ENCODE results near the gene COX5A.
"Not testable (repeated sequence)": the region's sequence is repeated elsewhere in the genome, so short reads cannot be mapped to it uniquely, and the experiment has no call there.

COX5A gene

DNA sequence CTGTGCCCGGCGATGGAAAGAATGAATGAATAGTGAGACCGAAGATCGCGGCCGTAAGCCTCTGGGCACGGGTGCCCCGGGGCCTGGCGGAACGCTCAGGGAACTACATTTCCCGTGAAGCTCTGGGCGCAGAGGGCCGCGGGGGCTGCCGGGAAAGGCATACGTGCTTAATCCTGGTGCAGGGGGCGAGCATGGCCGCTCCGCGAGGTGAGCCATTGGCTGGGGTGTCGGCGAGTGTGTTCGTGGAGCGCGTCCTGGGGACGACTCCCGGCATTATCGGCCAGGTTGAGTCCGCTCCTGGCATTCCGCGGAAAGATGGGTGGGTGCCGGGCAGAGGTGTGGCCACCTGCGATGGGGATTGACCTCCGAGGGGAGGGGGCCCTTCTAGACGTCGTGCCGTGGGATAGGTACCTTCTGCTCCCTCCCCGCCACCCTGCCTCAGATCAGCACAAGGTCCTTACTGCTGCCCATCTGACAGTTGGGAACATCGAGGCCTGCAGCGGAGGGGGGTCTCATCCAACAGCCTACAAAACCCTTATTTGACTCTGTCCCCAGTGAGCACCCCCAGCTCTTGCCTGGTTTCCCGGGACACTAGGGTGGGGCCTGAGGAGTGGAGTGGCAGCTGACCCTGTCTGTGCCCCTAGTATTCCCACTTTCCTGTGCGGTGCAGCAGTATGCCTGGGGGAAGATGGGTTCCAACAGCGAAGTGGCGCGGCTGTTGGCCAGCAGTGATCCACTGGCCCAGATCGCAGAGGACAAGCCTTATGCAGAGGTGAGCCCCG lies 47.8 kb downstream of the COX5A start, which contains the start of gene MPI:
TSS of gene MPI (plus strand) at position 160 of the 782 bp plus-strand sequence. CDS start at position 192, 32 bp downstream.
- TF ChIP-seq, protein P1, sequence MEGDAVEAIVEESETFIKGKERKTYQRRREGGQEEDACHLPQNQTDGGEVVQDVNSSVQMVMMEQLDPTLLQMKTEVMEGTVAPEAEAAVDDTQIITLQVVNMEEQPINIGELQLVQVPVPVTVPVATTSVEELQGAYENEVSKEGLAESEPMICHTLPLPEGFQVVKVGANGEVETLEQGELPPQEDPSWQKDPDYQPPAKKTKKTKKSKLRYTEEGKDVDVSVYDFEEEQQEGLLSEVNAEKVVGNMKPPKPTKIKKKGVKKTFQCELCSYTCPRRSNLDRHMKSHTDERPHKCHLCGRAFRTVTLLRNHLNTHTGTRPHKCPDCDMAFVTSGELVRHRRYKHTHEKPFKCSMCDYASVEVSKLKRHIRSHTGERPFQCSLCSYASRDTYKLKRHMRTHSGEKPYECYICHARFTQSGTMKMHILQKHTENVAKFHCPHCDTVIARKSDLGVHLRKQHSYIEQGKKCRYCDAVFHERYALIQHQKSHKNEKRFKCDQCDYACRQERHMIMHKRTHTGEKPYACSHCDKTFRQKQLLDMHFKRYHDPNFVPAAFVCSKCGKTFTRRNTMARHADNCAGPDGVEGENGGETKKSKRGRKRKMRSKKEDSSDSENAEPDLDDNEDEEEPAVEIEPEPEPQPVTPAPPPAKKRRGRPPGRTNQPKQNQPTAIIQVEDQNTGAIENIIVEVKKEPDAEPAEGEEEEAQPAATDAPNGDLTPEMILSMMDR (IDR thresholded peaks at IDR 0.05; ENCODE audit: low read depth, low read length, missing control alignments): no peak
- peak within 1 kb of the TSS; percentile 94 for H3K4me3 ChIP-seq (ENCODE audit: low read depth, low read length)
- in situ Hi-C loops (cut with HindIII; ENCODE audit: low sequenced_read_pairs): no loop called here
- peak; percentile 33 for DNase-seq (ENCODE audit: low read depth)

DNA sequence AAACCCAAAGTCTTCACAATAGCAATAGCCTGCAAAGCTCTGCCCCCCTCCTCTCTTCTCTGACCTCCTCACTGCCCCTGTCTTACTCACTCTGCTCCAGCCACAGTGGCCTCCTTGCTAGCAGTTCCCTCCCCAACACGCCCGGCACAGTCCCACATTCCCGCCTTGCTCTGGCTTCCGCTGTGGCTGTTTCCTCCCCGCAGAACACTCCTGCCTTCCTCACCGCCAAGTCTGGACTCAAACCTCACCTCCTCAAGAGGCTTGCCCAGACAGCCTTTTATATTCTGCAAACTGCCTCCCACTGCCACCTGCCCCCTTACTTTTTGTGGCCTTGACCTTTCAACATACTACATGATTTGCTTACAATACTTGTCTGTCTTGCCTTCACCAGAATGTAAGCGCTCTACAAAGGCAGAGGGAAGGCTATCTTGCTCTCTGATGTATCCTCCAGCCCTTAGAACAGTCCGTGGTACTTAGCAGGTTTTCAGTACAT lies 48.4 kb downstream of the COX5A start:
- no peak for DNase-seq (ENCODE audit: low read depth)
- TF ChIP-seq, protein P1 (IDR thresholded peaks at IDR 0.05; ENCODE audit: low read depth, low read length, missing control alignments): no peak
- in situ Hi-C loops (cut with HindIII; ENCODE audit: low sequenced_read_pairs): no loop called here
- peak overlapping the region; percentile 94 for H3K4me3 ChIP-seq (ENCODE audit: low read depth, low read length)

DNA sequence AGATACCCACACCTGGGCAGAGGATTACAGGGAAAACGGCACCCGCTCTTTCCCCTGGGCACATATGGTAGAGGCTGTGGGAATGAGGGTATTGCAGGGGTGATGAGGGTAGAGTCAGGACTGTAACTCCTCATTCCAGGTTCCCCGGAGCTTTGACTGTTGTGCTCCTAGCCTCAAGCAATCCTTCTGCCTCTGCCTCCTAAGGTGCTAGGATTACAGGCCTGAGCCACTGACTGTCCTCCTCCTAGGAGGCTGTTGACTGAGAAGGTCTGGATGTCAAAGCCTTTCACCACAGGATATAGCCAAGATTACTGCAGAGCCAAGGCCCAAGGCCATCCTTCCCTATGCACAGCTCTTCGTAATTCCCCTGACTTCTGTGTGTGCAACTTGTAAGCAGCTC lies 49.2 kb downstream of the COX5A start:
- no peak for DNase-seq (ENCODE audit: low read depth)
- in situ Hi-C loops (cut with HindIII; ENCODE audit: low sequenced_read_pairs): no loop called here
- TF ChIP-seq, protein P1 (IDR thresholded peaks at IDR 0.05; ENCODE audit: low read depth, low read length, missing control alignments): no peak
- no peak overlapping the region for H3K4me3 ChIP-seq (ENCODE audit: low read depth, low read length)

DNA sequence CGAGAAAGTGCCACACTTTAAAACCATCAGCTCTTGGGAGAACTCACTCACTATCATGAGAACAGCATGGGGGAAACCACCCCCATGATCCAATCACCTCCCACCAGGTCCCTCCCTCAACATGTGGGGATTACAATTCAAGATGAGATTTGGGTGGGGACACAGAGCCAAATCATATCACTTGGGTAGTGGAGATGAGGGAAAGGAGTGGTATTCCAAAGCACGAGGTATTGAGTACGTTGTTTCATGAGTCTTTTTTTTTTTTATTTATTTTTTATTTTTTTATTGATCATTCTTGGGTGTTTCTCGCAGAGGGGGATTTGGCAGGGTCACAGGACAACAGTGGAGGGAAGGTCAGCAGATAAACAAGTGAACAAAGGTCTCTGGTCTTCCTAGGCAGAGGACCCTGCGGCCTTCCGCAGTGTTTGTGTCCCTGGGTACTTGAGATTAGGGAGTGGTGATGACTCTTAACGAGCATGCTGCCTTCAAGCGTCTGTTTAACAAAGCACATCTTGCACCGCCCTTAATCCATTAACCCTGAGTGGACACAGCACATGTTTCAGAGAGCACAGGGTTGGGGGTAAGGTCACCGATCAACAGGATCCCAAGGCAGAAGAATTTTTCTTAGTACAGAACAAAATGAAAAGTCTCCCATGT lies 50.2 kb downstream of the COX5A start:
- DNase-seq (ENCODE audit: low read depth); in situ Hi-C loops (cut with HindIII; ENCODE audit: low sequenced_read_pairs); H3K4me3 ChIP-seq (ENCODE audit: low read depth, low read length): not testable (repeated sequence)

DNA sequence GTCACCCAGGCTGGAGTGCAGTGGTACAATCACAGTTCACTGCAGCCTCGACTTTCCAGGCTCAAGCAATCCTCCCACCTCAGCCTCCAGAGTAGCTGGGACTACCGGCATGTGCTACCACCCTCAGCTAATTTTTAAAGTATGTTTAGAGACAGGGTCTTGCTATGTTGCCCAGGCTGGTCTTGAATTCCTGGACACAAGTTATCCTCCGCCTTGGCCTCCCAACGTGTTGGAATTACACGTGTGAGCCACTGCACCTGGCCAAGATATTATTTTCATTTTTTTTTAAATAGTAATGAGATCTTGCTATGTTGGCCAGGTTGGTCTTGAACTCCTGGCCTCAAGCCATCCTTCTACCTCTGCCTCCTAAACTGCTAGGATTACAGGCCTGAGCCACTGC lies 52.4 kb downstream of the COX5A start:
- no peak overlapping the region for H3K4me3 ChIP-seq (ENCODE audit: low read depth, low read length)
- no peak for DNase-seq (ENCODE audit: low read depth)
- in situ Hi-C loops (cut with HindIII; ENCODE audit: low sequenced_read_pairs): no loop called here
- TF ChIP-seq, protein P1 (IDR thresholded peaks at IDR 0.05; ENCODE audit: low read depth, low read length, missing control alignments): no peak

DNA sequence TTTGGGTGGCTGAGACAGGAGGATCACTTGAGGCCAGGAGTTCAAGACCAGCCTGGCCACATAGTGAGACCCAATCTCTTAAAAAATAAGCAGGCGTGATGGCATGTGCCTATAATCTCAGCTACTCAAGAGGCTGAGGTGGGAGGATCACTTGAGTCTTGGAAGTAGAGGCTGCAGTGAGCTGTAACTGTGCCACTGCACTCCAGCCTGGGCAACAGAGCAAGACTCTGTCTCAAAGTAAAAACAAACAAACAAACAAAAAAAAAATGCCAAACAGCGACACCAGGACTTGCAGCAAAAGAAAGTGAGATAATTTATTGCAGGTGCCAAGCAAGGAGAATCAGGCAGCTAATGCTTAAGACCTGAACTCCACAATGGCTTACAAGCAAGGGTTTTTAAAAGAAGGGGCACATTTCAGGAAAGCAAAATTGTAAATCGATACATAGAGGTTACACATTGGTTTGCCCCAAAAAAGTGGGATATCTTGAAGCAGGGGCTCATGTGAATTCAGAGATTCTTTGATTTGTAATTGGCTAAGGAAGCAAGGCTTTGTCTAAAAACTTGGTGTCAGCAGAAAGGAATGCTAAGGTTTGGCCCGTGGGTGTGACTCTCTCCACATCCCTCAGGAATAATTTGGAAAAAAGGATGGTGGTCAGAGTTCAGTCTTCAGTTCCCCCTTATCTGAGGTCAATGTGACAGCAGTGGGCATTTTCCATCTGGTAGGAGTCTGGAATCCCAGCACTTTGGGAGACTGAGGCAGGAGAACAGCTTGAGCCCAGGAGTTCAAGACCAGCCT lies 53.2 kb downstream of the COX5A start:
- in situ Hi-C loops (cut with HindIII; ENCODE audit: low sequenced_read_pairs): no loop called here
- DNase-seq (ENCODE audit: low read depth): no peak
- TF ChIP-seq, protein P1 (IDR thresholded peaks at IDR 0.05; ENCODE audit: low read depth, low read length, missing control alignments): no peak
- H3K4me3 ChIP-seq (ENCODE audit: low read depth, low read length): no peak overlapping the region

Measured in astrocyte of the cerebellum (primary cell).